Measurements from ENCODE around the gene ZNF699.

- TF ChIP-seq POLR2AphosphoS5 (IDR thresholded peaks at IDR 0.05; ENCODE audit: low read depth) = no peak
- TF ChIP-seq, protein P1, sequence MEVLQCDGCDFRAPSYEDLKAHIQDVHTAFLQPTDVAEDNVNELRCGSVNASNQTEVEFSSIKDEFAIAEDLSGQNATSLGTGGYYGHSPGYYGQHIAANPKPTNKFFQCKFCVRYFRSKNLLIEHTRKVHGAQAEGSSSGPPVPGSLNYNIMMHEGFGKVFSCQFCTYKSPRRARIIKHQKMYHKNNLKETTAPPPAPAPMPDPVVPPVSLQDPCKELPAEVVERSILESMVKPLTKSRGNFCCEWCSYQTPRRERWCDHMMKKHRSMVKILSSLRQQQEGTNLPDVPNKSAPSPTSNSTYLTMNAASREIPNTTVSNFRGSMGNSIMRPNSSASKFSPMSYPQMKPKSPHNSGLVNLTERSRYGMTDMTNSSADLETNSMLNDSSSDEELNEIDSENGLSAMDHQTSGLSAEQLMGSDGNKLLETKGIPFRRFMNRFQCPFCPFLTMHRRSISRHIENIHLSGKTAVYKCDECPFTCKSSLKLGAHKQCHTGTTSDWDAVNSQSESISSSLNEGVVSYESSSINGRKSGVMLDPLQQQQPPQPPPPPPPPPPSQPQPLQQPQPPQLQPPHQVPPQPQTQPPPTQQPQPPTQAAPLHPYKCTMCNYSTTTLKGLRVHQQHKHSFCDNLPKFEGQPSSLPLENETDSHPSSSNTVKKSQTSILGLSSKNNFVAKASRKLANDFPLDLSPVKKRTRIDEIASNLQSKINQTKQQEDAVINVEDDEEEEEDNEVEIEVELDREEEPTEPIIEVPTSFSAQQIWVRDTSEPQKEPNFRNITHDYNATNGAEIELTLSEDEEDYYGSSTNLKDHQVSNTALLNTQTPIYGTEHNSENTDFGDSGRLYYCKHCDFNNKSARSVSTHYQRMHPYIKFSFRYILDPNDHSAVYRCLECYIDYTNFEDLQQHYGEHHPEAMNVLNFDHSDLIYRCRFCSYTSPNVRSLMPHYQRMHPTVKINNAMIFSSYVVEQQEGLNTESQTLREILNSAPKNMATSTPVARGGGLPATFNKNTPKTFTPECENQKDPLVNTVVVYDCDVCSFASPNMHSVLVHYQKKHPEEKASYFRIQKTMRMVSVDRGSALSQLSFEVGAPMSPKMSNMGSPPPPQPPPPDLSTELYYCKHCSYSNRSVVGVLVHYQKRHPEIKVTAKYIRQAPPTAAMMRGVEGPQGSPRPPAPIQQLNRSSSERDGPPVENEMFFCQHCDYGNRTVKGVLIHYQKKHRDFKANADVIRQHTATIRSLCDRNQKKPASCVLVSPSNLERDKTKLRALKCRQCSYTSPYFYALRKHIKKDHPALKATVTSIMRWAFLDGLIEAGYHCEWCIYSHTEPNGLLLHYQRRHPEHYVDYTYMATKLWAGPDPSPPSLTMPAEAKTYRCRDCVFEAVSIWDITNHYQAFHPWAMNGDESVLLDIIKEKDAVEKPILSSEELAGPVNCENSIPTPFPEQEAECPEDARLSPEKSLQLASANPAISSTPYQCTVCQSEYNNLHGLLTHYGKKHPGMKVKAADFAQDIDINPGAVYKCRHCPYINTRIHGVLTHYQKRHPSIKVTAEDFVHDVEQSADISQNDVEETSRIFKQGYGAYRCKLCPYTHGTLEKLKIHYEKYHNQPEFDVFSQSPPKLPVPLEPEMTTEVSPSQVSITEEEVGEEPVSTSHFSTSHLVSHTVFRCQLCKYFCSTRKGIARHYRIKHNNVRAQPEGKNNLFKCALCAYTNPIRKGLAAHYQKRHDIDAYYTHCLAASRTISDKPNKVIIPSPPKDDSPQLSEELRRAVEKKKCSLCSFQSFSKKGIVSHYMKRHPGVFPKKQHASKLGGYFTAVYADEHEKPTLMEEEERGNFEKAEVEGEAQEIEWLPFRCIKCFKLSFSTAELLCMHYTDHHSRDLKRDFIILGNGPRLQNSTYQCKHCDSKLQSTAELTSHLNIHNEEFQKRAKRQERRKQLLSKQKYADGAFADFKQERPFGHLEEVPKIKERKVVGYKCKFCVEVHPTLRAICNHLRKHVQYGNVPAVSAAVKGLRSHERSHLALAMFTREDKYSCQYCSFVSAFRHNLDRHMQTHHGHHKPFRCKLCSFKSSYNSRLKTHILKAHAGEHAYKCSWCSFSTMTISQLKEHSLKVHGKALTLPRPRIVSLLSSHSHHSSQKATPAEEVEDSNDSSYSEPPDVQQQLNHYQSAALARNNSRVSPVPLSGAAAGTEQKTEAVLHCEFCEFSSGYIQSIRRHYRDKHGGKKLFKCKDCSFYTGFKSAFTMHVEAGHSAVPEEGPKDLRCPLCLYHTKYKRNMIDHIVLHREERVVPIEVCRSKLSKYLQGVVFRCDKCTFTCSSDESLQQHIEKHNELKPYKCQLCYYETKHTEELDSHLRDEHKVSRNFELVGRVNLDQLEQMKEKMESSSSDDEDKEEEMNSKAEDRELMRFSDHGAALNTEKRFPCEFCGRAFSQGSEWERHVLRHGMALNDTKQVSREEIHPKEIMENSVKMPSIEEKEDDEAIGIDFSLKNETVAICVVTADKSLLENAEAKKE (CRISPR knock-in tag; IDR thresholded peaks at IDR 0.05) = no peak
- no peak for TF ChIP-seq EZH2 (IDR thresholded peaks at IDR 0.05; ENCODE audit: low read depth, unreplicated experiment)
- TF ChIP-seq, protein P2, sequence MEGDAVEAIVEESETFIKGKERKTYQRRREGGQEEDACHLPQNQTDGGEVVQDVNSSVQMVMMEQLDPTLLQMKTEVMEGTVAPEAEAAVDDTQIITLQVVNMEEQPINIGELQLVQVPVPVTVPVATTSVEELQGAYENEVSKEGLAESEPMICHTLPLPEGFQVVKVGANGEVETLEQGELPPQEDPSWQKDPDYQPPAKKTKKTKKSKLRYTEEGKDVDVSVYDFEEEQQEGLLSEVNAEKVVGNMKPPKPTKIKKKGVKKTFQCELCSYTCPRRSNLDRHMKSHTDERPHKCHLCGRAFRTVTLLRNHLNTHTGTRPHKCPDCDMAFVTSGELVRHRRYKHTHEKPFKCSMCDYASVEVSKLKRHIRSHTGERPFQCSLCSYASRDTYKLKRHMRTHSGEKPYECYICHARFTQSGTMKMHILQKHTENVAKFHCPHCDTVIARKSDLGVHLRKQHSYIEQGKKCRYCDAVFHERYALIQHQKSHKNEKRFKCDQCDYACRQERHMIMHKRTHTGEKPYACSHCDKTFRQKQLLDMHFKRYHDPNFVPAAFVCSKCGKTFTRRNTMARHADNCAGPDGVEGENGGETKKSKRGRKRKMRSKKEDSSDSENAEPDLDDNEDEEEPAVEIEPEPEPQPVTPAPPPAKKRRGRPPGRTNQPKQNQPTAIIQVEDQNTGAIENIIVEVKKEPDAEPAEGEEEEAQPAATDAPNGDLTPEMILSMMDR (conservative IDR thresholded peaks at IDR 0.05; ENCODE audit: low read depth in 2 of 2) = no peak
- no peak for TF ChIP-seq EZH2phosphoT487 (IDR thresholded peaks at IDR 0.05; ENCODE audit: unreplicated experiment)
- TF ChIP-seq, protein P3, sequence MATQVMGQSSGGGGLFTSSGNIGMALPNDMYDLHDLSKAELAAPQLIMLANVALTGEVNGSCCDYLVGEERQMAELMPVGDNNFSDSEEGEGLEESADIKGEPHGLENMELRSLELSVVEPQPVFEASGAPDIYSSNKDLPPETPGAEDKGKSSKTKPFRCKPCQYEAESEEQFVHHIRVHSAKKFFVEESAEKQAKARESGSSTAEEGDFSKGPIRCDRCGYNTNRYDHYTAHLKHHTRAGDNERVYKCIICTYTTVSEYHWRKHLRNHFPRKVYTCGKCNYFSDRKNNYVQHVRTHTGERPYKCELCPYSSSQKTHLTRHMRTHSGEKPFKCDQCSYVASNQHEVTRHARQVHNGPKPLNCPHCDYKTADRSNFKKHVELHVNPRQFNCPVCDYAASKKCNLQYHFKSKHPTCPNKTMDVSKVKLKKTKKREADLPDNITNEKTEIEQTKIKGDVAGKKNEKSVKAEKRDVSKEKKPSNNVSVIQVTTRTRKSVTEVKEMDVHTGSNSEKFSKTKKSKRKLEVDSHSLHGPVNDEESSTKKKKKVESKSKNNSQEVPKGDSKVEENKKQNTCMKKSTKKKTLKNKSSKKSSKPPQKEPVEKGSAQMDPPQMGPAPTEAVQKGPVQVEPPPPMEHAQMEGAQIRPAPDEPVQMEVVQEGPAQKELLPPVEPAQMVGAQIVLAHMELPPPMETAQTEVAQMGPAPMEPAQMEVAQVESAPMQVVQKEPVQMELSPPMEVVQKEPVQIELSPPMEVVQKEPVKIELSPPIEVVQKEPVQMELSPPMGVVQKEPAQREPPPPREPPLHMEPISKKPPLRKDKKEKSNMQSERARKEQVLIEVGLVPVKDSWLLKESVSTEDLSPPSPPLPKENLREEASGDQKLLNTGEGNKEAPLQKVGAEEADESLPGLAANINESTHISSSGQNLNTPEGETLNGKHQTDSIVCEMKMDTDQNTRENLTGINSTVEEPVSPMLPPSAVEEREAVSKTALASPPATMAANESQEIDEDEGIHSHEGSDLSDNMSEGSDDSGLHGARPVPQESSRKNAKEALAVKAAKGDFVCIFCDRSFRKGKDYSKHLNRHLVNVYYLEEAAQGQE (IDR thresholded peaks at IDR 0.05; ENCODE audit: unreplicated experiment) = no peak
- no peak for TF ChIP-seq JUNB (IDR thresholded peaks at IDR 0.05; ENCODE audit: unreplicated experiment)
- TF ChIP-seq NANOG (IDR thresholded peaks at IDR 0.05; ENCODE audit: borderline replicate concordance) = no peak
- TF ChIP-seq STAT1 (IDR thresholded peaks at IDR 0.05; ENCODE audit: unreplicated experiment) = no peak
- TF ChIP-seq ZNF114 (CRISPR knock-in tag; IDR thresholded peaks at IDR 0.05) = no peak
- TF ChIP-seq CREB1 (CRISPR knock-in tag; IDR thresholded peaks at IDR 0.05; ENCODE audit: low read depth) = no peak
- no peak for TF ChIP-seq ETS1 (IDR thresholded peaks at IDR 0.05)
These were observed 45.0 kb upstream of the ZNF699 start for GRCh38 chr19:9354651-9355050.
